Uterus (tissue), 2 donors: ENCODE data around the gene DLK1.

ENCODE experiments used
- CTCF ChIP-seq, 4 experiments: fragments of 200-600 bp in 2 of 4; fragments of 450-650 bp in 2 of 4; sonication (generic) in 2 of 4; IDR thresholded peaks; one replicate each; pipeline ENCODE4 v1.5.1; 2016 to 2019; ENCODE audit warnings: antibody characterized with exemption in 4 of 4, mild to moderate bottlenecking in 2 of 4, moderate library complexity in 1 of 4
- POLR2A ChIP-seq, 2 donors: fragments of 450-650 bp; IDR thresholded peaks; one replicate each; pipeline ENCODE4 v1.6.1; 2016; ENCODE audit warnings: antibody characterized with exemption in 2 of 2, mild to moderate bottlenecking in 1 of 2, moderate library complexity in 1 of 2

- TF ChIP-seq CTCF (IDR thresholded peaks at IDR 0.05) (no peak), POLR2A (IDR thresholded peaks at IDR 0.05) (no peak)
Observed at GRCh38 chr14:100696008-100696407, 30.7 kb upstream of the DLK1 start.
